Stimulated activated CD8-positive, alpha-beta memory T cell treated with anti-CD3 and anti-CD28 coated beads, Interleukin-2, amount 100 ng/mL, for 48 hours (primary cell): ENCODE results near the gene PCDH12.

Experiments
- DNase-seq, 2 donors: peaks; one replicate each; pipeline ENCODE4 v3.0.0-alpha.2; 2020; ENCODE audit warnings: low read depth in 2 of 2

PCDH12 gene

GRCh38 chr5:141940695-141941271, 17.2 kb downstream of the PCDH12 start:
- DNase-seq = no peak

- no peak for DNase-seq
These were observed 22.5 kb downstream of the PCDH12 start for GRCh38 chr5:141935538-141935937.

- DNase-seq = no peak
These were observed 23.7 kb downstream of the PCDH12 start for GRCh38 chr5:141934099-141934844.

- no peak for DNase-seq
These were observed 24.9 kb downstream of the PCDH12 start for GRCh38 chr5:141933151-141933550.

GRCh38 chr5:141931694-141932093, 26.3 kb downstream of the PCDH12 start:
- no peak for DNase-seq

GRCh38 chr5:141929398-141930058, 28.5 kb downstream of the PCDH12 start:
- no peak for DNase-seq

- DNase-seq = no peak
These were observed 30.0 kb downstream of the PCDH12 start for GRCh38 chr5:141928051-141928450.

GRCh38 chr5:141926434-141926833, 31.6 kb downstream of the PCDH12 start:
- no peak for DNase-seq

- peak; percentile 85 to 97 for DNase-seq
These were observed 34.3 kb downstream of the PCDH12 start, which contains the start of gene DELE1 for GRCh38 chr5:141923448-141924313. DELE1 (plus strand) TSS chr5:141923871; CDS start chr5:141923942, 71 bp downstream.

- peak in 1 of 2 donors; percentile 13 for DNase-seq
These were observed 35.1 kb downstream of the PCDH12 start for GRCh38 chr5:141922827-141923447.

- DNase-seq = no peak
These were observed 37.2 kb downstream of the PCDH12 start for GRCh38 chr5:141920771-141921170.

- no peak for DNase-seq
These were observed 38.5 kb downstream of the PCDH12 start for GRCh38 chr5:141919218-141920119.

- no peak for DNase-seq
These were observed 40.2 kb downstream of the PCDH12 start for GRCh38 chr5:141917760-141918159.

GRCh38 chr5:141916522-141916921, 41.5 kb downstream of the PCDH12 start:
- no peak for DNase-seq

GRCh38 chr5:141915881-141916336, 42.1 kb downstream of the PCDH12 start:
- DNase-seq = no peak

- no peak for DNase-seq
These were observed 43.2 kb downstream of the PCDH12 start for GRCh38 chr5:141914797-141915196.

- peak; percentile 4 to 8 for DNase-seq
These were observed 43.7 kb downstream of the PCDH12 start for GRCh38 chr5:141914199-141914743.

GRCh38 chr5:141913560-141914198, 44.3 kb downstream of the PCDH12 start:
- DNase-seq = no peak

- no peak for DNase-seq
These were observed 47.7 kb downstream of the PCDH12 start for GRCh38 chr5:141910271-141910673.
